ENCODE data around the gene LMNA. TPM values are rescaled to one million over a fixed set of nuclear protein-coding genes. Genes with fewer than 3 reads are reported as not detected.
"Not testable (repeated sequence)": the region's sequence is repeated elsewhere in the genome, so short reads cannot be mapped to it uniquely, and the experiment has no call there.

LMNA gene
- total RNA-seq, 1 donor = 854 TPM

DNA sequence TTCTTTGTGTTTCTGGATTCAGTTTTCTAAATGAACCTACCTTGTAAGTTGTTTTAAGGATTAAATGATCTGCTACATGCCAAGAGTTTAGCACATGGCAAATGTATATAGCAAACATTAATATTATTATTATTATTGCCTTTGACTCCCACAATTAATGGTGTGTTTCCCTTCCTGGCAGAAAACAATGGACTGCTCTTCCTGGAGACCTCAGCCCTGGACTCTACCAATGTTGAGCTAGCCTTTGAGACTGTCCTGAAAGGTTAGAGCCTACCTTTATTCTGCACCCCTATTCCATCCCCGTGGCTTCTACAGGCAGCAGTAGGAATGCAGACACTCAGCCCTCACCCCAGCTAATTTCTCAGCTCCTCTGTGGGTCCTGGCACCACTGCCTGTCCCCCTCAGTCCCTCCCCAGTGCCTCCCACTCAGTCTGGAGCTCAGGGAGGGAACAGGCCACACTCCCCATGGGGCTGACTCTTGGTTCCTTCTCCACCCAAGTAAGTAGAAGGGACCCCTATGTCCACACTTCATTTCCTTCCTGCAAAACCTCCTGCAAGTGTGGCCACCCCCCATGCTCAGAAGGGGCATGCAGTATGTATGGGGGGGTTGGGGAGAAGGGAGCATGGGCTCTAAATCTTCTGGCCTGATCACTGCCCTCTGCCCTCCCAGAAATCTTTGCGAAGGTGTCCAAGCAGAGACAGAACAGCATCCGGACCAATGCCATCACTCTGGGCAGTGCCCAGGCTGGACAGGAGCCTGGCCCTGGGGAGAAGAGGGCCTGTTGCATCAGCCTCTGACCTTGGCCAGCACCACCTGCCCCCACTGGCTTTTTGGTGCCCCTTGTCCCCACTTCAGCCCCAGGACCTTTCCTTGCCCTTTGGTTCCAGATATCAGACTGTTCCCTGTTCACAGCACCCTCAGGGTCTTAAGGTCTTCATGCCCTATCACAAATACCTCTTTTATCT, 44.7 kb upstream of the LMNA start:
- Histone ChIP-seq H4K20me1 (ENCODE audit: insufficient read depth, low read length) (no peaks in the 10 kb centered on the region), H3K79me2 (ENCODE audit: insufficient read depth, low read length) (no peaks in the 10 kb centered on the region), H3K4me2 (ENCODE audit: insufficient read depth, low read length) (no peak overlapping the region), H3K27ac (ENCODE audit: low read depth, low read length) (no peak overlapping the region), H2AFZ (ENCODE audit: low read length) (no peak overlapping the region), H3K4me1 (ENCODE audit: insufficient read depth, low read length) (no peaks in the 10 kb centered on the region), H3K4me3 (ENCODE audit: insufficient read depth, low read length) (no peak overlapping the region), H3K27me3 (ENCODE audit: insufficient read depth, low read length) (no peaks in the 10 kb centered on the region), H3K9me3 (ENCODE audit: low read depth, low read length) (no peaks in the 10 kb centered on the region), H3K36me3 (ENCODE audit: insufficient read depth, low read length) (no peaks in the 10 kb centered on the region)
- no peak for TF ChIP-seq CTCF (IDR thresholded peaks at IDR 0.05; ENCODE audit: extremely low read depth, low read depth, low read length)
- no peak for DNase-seq (ENCODE audit: insufficient read length, low spot score, missing footprints)

DNA sequence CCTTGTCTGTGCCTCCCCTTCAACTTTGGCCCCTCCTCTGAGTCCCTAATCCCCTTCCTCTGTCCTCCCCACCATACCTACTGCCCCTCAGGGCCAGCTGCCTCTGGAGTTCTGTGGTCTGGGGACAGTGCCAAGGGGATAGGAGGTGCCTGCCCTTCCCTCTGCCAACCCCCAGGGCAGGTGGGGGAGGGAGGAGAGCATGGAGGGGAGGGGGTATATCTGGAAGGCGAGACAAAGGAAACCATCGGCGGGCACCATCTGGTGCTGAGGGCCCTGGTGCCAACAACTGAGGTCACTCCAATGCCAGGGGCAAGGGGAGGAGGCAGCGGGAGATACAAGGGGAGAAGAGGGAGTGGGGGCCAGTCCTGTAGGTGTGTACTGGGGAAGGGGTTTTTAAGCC, 44.0 kb upstream of the LMNA start:
- H3K27ac ChIP-seq (ENCODE audit: low read depth, low read length) = no peak overlapping the region
- H4K20me1 ChIP-seq (ENCODE audit: insufficient read depth, low read length) = no peaks in the 10 kb centered on the region
- no peak overlapping the region for H3K4me2 ChIP-seq (ENCODE audit: insufficient read depth, low read length)
- H3K36me3 ChIP-seq (ENCODE audit: insufficient read depth, low read length) = no peaks in the 10 kb centered on the region
- no peaks in the 10 kb centered on the region for H3K4me1 ChIP-seq (ENCODE audit: insufficient read depth, low read length)
- H2AFZ ChIP-seq (ENCODE audit: low read length) = no peak overlapping the region
- H3K9me3 ChIP-seq (ENCODE audit: low read depth, low read length) = no peaks in the 10 kb centered on the region
- H3K27me3 ChIP-seq (ENCODE audit: insufficient read depth, low read length) = no peaks in the 10 kb centered on the region
- DNase-seq (ENCODE audit: insufficient read length, low spot score, missing footprints) = no peak
- no peak for TF ChIP-seq CTCF (IDR thresholded peaks at IDR 0.05; ENCODE audit: extremely low read depth, low read depth, low read length)
- H3K79me2 ChIP-seq (ENCODE audit: insufficient read depth, low read length) = no peaks in the 10 kb centered on the region
- no peak overlapping the region for H3K4me3 ChIP-seq (ENCODE audit: insufficient read depth, low read length)

DNA sequence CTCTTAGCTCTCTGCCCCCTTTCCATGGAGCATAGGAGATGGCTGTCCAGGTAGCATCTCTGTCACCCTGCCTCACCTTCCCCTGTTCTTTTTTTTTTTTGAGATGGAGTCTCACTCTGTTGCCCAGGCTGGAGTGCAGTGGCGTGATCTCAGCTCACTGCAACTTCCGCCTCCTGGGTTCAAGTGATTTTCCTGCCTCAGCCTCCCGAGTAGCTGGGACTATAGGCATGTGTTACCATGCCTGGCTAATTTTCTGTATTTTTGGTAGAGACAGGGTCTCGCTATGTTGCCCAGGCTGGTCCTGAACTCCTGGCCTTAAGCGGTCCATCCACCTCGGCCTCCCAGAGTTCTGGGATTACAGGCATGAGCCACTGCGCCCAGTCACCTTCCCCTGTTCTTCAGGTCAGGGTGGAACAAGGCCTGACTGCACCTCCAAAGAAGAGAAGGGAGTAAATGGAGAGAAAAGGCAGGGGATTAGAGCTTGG, 43.1 kb upstream of the LMNA start:
- not testable (repeated sequence) for H3K27me3 ChIP-seq (ENCODE audit: insufficient read depth, low read length); H3K27ac ChIP-seq (ENCODE audit: low read depth, low read length); H4K20me1 ChIP-seq (ENCODE audit: insufficient read depth, low read length); H3K4me2 ChIP-seq (ENCODE audit: insufficient read depth, low read length); H3K4me3 ChIP-seq (ENCODE audit: insufficient read depth, low read length); H3K36me3 ChIP-seq (ENCODE audit: insufficient read depth, low read length); H3K4me1 ChIP-seq (ENCODE audit: insufficient read depth, low read length); H3K9me3 ChIP-seq (ENCODE audit: low read depth, low read length); H2AFZ ChIP-seq (ENCODE audit: low read length); H3K79me2 ChIP-seq (ENCODE audit: insufficient read depth, low read length); DNase-seq (ENCODE audit: insufficient read length, low spot score, missing footprints)

DNA sequence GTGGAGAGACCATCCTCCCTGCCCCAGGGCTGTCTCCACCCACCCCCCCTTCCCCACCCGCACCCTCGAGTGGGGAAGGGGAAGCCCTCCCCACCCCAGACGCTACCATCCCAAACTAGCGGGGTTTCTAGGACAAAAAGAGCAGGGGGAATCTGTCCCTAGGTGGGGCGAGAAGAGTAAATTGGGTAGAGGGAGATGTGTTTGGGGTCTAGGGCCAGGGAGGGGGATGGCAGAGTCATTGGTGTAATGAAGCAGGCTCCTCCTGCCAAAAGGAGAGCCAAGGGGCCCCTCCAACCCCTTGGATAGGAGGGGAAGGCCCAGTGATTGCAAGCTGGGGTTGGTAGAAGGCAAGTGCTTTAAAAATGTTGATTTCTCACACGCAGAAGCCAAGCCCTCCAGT, 42.3 kb upstream of the LMNA start:
- H3K4me1 ChIP-seq (ENCODE audit: insufficient read depth, low read length) = no peaks in the 10 kb centered on the region
- no peaks in the 10 kb centered on the region for H3K27me3 ChIP-seq (ENCODE audit: insufficient read depth, low read length)
- TF ChIP-seq CTCF (IDR thresholded peaks at IDR 0.05; ENCODE audit: extremely low read depth, low read depth, low read length) = no peak
- H3K4me3 ChIP-seq (ENCODE audit: insufficient read depth, low read length) = no peak overlapping the region
- no peaks in the 10 kb centered on the region for H3K36me3 ChIP-seq (ENCODE audit: insufficient read depth, low read length)
- no peak for DNase-seq (ENCODE audit: insufficient read length, low spot score, missing footprints)
- no peak overlapping the region for H3K4me2 ChIP-seq (ENCODE audit: insufficient read depth, low read length)
- H3K9me3 ChIP-seq (ENCODE audit: low read depth, low read length) = no peaks in the 10 kb centered on the region
- H2AFZ ChIP-seq (ENCODE audit: low read length) = no peak overlapping the region
- no peaks in the 10 kb centered on the region for H4K20me1 ChIP-seq (ENCODE audit: insufficient read depth, low read length)
- no peaks in the 10 kb centered on the region for H3K79me2 ChIP-seq (ENCODE audit: insufficient read depth, low read length)
- no peak overlapping the region for H3K27ac ChIP-seq (ENCODE audit: low read depth, low read length)
